OCI-LY7 (cell line): Measurements from ENCODE around the gene PLAAT3.

Experiments used
- CTCF ChIP-seq: fragments of 200-600 bp; sonication (generic); conservative IDR thresholded peaks from 2 replicates; pipeline ENCODE4 v1.5.1; 2014; ENCODE audit warnings: mild to moderate bottlenecking, antibody characterized with exemption, low read length, moderate library complexity, mixed read lengths
- EZH2phosphoT487 ChIP-seq: fragments of 200-600 bp; sonication (generic); IDR thresholded peaks from 2 replicates; pipeline ENCODE4 v1.6.1; 2018; ENCODE audit warnings: low read depth, borderline replicate concordance, mild to moderate bottlenecking, mixed run types, antibody characterized with exemption, low read length, moderate library complexity, mixed read lengths

- TF ChIP-seq CTCF = no peak
- TF ChIP-seq EZH2phosphoT487 = no peak
Observed at GRCh38 chr11:63564784-63565350, 49.4 kb downstream of the PLAAT3 start.
